ENCODE data around the gene VWA5B2. TPM values are rescaled to one million over a fixed set of nuclear protein-coding genes. Genes with fewer than 3 reads are reported as not detected.

Gene VWA5B2
- total and polyA plus RNA-seq, 9 of the 15 experiments (the other 6 are each of a cell fraction or from before 2014, with no cell fraction given) = 0.04 TPM; not detected in 8

DNA sequence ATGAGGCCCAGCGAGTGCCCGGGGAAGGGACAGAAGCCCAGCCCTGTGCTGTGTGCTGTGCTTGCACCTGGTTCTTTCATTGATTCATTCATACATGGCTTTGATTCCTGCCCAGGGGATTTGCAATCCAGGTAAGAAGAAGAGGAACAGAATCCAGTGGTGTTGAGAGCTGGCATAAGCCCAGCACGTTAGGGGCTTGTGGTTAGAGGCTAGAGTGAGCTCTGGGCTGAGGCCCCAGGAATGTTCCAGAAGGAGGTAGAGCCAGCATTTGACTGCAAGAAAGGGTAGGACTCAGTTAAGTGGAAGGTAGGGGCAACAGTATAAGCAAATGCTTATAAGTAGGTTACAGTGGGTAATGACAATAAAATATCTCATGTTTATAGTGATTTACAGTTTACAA, 2.3 kb downstream of the VWA5B2 start (continued):
- TF ChIP-seq, protein P1, sequence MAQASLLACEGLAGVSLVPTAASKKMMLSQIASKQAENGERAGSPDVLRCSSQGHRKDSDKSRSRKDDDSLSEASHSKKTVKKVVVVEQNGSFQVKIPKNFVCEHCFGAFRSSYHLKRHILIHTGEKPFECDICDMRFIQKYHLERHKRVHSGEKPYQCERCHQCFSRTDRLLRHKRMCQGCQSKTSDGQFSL (CRISPR knock-in tag; IDR thresholded peaks at IDR 0.05) = no peak
- TF ChIP-seq, protein P1 (tag; IDR thresholded peaks at IDR 0.05) = no peak

DNA sequence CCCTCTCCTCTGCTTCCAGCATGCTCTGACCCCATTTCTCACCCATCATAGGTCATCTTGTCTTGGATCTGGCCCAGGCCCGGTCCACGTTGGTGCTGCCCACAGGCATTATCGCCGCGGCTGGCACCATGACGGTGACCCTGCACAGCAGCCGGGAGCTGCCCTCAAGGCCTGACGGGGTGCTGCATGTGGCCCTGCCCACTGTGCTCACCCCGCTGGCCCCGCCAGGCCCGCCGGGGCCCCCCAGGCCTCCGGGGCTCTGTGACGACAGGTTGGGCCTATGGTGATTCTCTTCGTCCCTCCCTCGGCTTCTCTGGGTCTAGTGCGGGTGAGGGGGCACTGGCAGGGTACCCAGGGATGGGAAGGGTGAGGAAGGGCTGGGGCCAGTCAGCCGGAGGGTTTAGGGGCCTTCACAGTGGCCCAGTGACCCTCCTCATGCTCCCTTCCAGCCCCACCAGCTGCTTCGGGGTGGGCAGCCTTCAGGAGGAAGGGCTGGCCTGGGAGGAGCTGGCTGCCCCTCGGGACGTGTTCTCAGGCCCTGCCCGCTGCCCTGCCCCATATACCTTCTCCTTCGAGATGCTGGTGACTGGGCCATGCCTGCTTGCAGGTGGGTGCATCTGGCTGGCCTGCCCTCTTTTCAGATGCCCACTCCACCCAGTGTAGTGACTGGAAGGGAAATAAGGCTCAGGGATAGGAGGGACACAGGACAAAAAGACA, 3.9 kb downstream of the VWA5B2 start:
- ChIA-PET CTCF (ENCODE audit: low intra/inter-chr PET ratio) (no interaction called here), POLR2A (interaction anchor here (0.6 to 0.7 kb wide), 2 partner anchors 66 to 81 kb away, joined by 3 to 4 read pairs; no protein-coding TSS in a partner anchor)
- WGBS (ENCODE audit: insufficient coverage, low coverage, missing lambda C conversion rate) = 25% methylated on average over 19 of the region's 23 CpGs
- in situ Hi-C loops (cut with MboI) = no loop called here
- Histone ChIP-seq H3K9ac (ENCODE audit: insufficient read depth in 1 of 2, low read depth in 2 of 2, low read length in 2 of 2) (no peak overlapping the region), H2AFZ (ENCODE audit: low read depth, low read length) (no peak overlapping the region), H3K36me3 (ENCODE audit: control insufficient read depth, insufficient read depth, low read length) (no peaks in the 10 kb centered on the region), H3K79me2 (ENCODE audit: control insufficient read depth, insufficient read depth, low read length) (no peaks in the 10 kb centered on the region), H3K4me1 (replicated peaks in 1 of 2; ENCODE audit: control insufficient read depth in 2 of 2, insufficient read depth in 2 of 2, low read length in 2 of 2) (peaks cover 0 to 41% of the 10 kb centered on the region in 2 experiments; a peak in 3 of 5 replicates), H3K4me3 (no peak overlapping the region), H3K9me1 (ENCODE audit: control insufficient read depth, insufficient read depth, low read length) (no peaks in the 10 kb centered on the region), H3K27ac (ENCODE audit: extremely low read depth, low read depth, low read length) (no peak overlapping the region), H3K4me2 (ENCODE audit: insufficient read depth, low read length) (no peak overlapping the region), H4K20me1 (replicated peaks; ENCODE audit: control insufficient read depth, insufficient read depth, low read length) (peaks cover 10% of the 10 kb centered on the region), H3K27me3 (ENCODE audit: control insufficient read depth in 2 of 2, insufficient read depth in 2 of 2, low read length in 2 of 2) (peaks cover 38 to 67% of the 10 kb centered on the region in 2 experiments), H3K9me3 (replicated peaks; ENCODE audit: control insufficient read depth, insufficient read depth, low read depth, low read length) (no peaks in the 10 kb centered on the region)
- intact Hi-C loops (cut with micrococcal nuclease) = no loop called here
- DNase-seq (ENCODE audit: extremely low read depth in 1 of 4, low spot score in 3 of 4) (no peak), FAIRE-seq (no peak), ATAC-seq (no peak)
- BruUV-seq (replicated peaks) = no TSS peak
- TF ChIP-seq, protein P2, sequence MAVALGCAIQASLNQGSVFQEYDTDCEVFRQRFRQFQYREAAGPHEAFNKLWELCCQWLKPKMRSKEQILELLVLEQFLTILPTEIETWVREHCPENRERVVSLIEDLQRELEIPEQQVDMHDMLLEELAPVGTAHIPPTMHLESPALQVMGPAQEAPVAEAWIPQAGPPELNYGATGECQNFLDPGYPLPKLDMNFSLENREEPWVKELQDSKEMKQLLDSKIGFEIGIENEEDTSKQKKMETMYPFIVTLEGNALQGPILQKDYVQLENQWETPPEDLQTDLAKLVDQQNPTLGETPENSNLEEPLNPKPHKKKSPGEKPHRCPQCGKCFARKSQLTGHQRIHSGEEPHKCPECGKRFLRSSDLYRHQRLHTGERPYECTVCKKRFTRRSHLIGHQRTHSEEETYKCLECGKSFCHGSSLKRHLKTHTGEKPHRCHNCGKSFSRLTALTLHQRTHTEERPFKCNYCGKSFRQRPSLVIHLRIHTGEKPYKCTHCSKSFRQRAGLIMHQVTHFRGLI (CRISPR knock-in tag; IDR thresholded peaks at IDR 0.05) = no peak
- TF ChIP-seq NFE2 (IDR thresholded peaks at IDR 0.05; ENCODE audit: low read depth) (no peak), KAT7 (CRISPR knock-in tag; IDR thresholded peaks at IDR 0.05; ENCODE audit: borderline replicate concordance) (no peak), PRPF4 (IDR thresholded peaks at IDR 0.05; ENCODE audit: insufficient read depth, low read depth, low read length, poor library complexity, severe bottlenecking) (no peak), ZNF561 (CRISPR knock-in tag; conservative IDR thresholded peaks at IDR 0.05) (no peak), ZNF263 (CRISPR knock-in tag; IDR thresholded peaks at IDR 0.05; ENCODE audit: borderline replicate concordance) (no peak), L3MBTL2 (IDR thresholded peaks at IDR 0.05) (no peak), ZNF175 (CRISPR knock-in tag; IDR thresholded peaks at IDR 0.05; ENCODE audit: low read depth) (no peak), NR3C1 (CRISPR knock-in tag; IDR thresholded peaks at IDR 0.05) (no peak), ZNF354B (CRISPR knock-in tag; IDR thresholded peaks at IDR 0.05) (no peak), POLR2H (tag; IDR thresholded peaks at IDR 0.05; ENCODE audit: low read depth) (no peak), ZFP36 (IDR thresholded peaks at IDR 0.05; ENCODE audit: low read depth, low read length, partially characterized antibody) (no peak), GATA2 (CRISPR knock-in tag; IDR thresholded peaks at IDR 0.05) (no peak), TCFL5 (CRISPR knock-in tag; conservative IDR thresholded peaks at IDR 0.05) (no peak), STAT5A (IDR thresholded peaks at IDR 0.05; ENCODE audit: borderline replicate concordance, low read length) (no peak)

Measured in K562 (cell line).